HCT116 (cell line): Measurements from ENCODE around the gene LMO7. TPM values are rescaled to one million over a fixed set of nuclear protein-coding genes. Genes with fewer than 3 reads are reported as not detected.

Experiments
- ATAC-seq: fragments of 200-7000 bp; cut with Tn5 transposase; 2 replicates; pipeline ENCODE4 v1.9.1; 2020; ENCODE audit warnings: mild to moderate bottlenecking, moderate library complexity
- BruUV-seq: library from RNA; stranded (reverse); fragments of 400-500 nt; replicated peaks from 2 replicates; lab custom pipeline; 2021; lab: Mats Ljungman, UMichigan
- CTCF ChIA-PET: fragments of 300-600 bp; sonication (Branson Sonifier 250); formaldehyde crosslinking; loops from one replicate; lab custom pipeline; 2021; ENCODE audit warnings: antibody characterized with exemption; lab: Charles Lee
- POLR2A ChIA-PET: fragments of 300-600, 350-600 bp; sonication (Branson Sonifier 250); formaldehyde crosslinking; loops from one replicate; lab custom pipeline; 2021; ENCODE audit warnings: antibody characterized with exemption; lab: Charles Lee
- RAD21 ChIA-PET, 2 experiments: fragments of 300-600 bp; sonication (Branson Sonifier 250); formaldehyde crosslinking; loops; one replicate each; lab custom pipeline; 2023; ENCODE audit warnings: low total read pairs in 2 of 2; ENCODE audit not compliant: uncharacterized antibody in 2 of 2, unreplicated experiment in 2 of 2, low non-redundant PET in 1 of 2; lab: Charles Lee
- DNase-seq: peaks from one replicate; pipeline ENCODE4 v3.0.0-alpha.2; 2010; ENCODE audit warnings: low read depth, low spot score
- H2AFZ ChIP-seq: fragments of 200-600 bp; shearing (Covaris generic), sonication (generic); 2 replicates; pipeline ENCODE4 v1.6.1; 2017; ENCODE audit warnings: low read depth, mixed run types, mixed read lengths, antibody characterized with exemption, low read length; ENCODE audit not compliant: poor library complexity, severe bottlenecking
- H3K27ac ChIP-seq: 2 replicates; pipeline ENCODE4 v1.5.1; 2012; ENCODE audit warnings: low read depth, low read length
- H3K27me3 ChIP-seq: fragments of 200-600 bp; sonication (generic); 2 replicates; pipeline ENCODE4 v1.6.1; 2016; ENCODE audit warnings: mixed run types, low read length, mixed read lengths; ENCODE audit not compliant: insufficient read depth
- H3K36me3 ChIP-seq, 2 experiments: fragments of 200-500 bp in 1 of 2; fragments of 200-600 bp in 1 of 2; sonication (Bioruptor generic) in 1 of 2; sonication (generic) in 1 of 2; 2 replicates each; pipeline versions ENCODE4 v1.5.1 to v1.6.1; 2014 to 2016; ENCODE audit warnings: low read length in 2 of 2, inconsistent platforms in 1 of 2, mixed read lengths in 1 of 2, mixed run types in 1 of 2; ENCODE audit not compliant: insufficient read depth in 2 of 2, control insufficient read depth in 1 of 2
- H3K4me1 ChIP-seq, 2 experiments: fragments of 200-600 bp in 1 of 2; sonication (generic) in 1 of 2; 2 replicates each; pipeline versions ENCODE4 v1.5.1 to v1.6.1; 2012 to 2017; ENCODE audit warnings: low read length in 2 of 2, inconsistent platforms in 1 of 2, mild to moderate bottlenecking in 1 of 2, mixed read lengths in 1 of 2, mixed run types in 1 of 2, moderate library complexity in 1 of 2; ENCODE audit not compliant: insufficient read depth in 2 of 2, control insufficient read depth in 1 of 2
- H3K4me2 ChIP-seq: fragments of 200-600 bp; sonication (generic); 2 replicates; pipeline ENCODE4 v1.6.1; 2017; ENCODE audit warnings: mixed run types, low read length, mixed read lengths
- H3K4me3 ChIP-seq, 2 experiments: fragments of 200-600 bp in 1 of 2; sonication (generic) in 1 of 2; replicated peaks in 1 of 2; 2 replicates each; pipeline ENCODE4 v1.5.1; 2011 to 2016; ENCODE audit warnings: low read length in 2 of 2, control low read depth in 1 of 2, low read depth in 1 of 2, mild to moderate bottlenecking in 1 of 2, mixed read lengths in 1 of 2, mixed run types in 1 of 2
- H3K79me2 ChIP-seq: fragments of 200-600 bp; sonication (generic); 2 replicates; pipeline ENCODE4 v1.6.1; 2017; ENCODE audit warnings: mild to moderate bottlenecking, mixed run types, low read length, moderate library complexity, mixed read lengths; ENCODE audit not compliant: insufficient read depth
- H3K9ac ChIP-seq: fragments of 200-600 bp; sonication (generic); 2 replicates; pipeline ENCODE4 v1.6.1; 2016; ENCODE audit warnings: low read length, mixed read lengths
- H3K9me2 ChIP-seq: fragments of 200-600 bp; sonication (generic), shearing (Covaris generic); 2 replicates; pipeline ENCODE4 v1.6.1; 2017; ENCODE audit warnings: mixed run types, mild to moderate bottlenecking, moderate library complexity; ENCODE audit not compliant: insufficient read depth
- H3K9me3 ChIP-seq, 2 experiments: fragments of 200-500 bp in 1 of 2; fragments of 200-600 bp in 1 of 2; sonication (Bioruptor generic) in 1 of 2; sonication (generic) in 1 of 2; 2 replicates each; pipeline ENCODE4 v1.6.1; 2014 to 2017; ENCODE audit warnings: low read length in 2 of 2, mixed read lengths in 2 of 2, inconsistent platforms in 1 of 2, low read depth in 1 of 2, mild to moderate bottlenecking in 1 of 2, mixed run types in 1 of 2, moderate library complexity in 1 of 2; ENCODE audit not compliant: control insufficient read depth in 1 of 2, insufficient read depth in 1 of 2
- H4K20me1 ChIP-seq: fragments of 200-600 bp; sonication (generic), shearing (Covaris generic); 2 replicates; pipeline ENCODE4 v1.6.1; 2017; ENCODE audit warnings: mixed run types, mild to moderate bottlenecking, moderate library complexity; ENCODE audit not compliant: insufficient read depth
- CBX3 ChIP-seq: IDR thresholded peaks from 2 replicates; pipeline ENCODE4 v1.6.1; 2012; ENCODE audit warnings: low read depth
- CEBPB ChIP-seq: IDR thresholded peaks from 2 replicates; pipeline ENCODE4 v1.6.1; 2012; ENCODE audit warnings: low read depth
- CTCF ChIP-seq, 3 experiments: fragments of 200-600 bp in 1 of 3; sonication (generic) in 1 of 3; IDR thresholded peaks in 2 of 3; conservative IDR thresholded peaks in 1 of 3; 2 replicates each; pipeline ENCODE4 v1.5.1; 2012 to 2017; ENCODE audit warnings: low read depth in 2 of 3, low read length in 2 of 3, antibody characterized with exemption in 1 of 3, borderline replicate concordance in 1 of 3, control low read depth in 1 of 3, mild to moderate bottlenecking in 1 of 3, mixed read lengths in 1 of 3, mixed run types in 1 of 3, moderate library complexity in 1 of 3; ENCODE audit not compliant: insufficient read depth in 1 of 3
- EGR1 ChIP-seq: IDR thresholded peaks from 2 replicates; pipeline ENCODE4 v1.6.1; 2012; ENCODE audit warnings: low read depth
- EZH2 ChIP-seq: fragments of 200-600 bp; sonication (generic); IDR thresholded peaks from 2 replicates; pipeline ENCODE4 v1.6.1; 2017; ENCODE audit warnings: antibody characterized with exemption, mixed run types
- EZH2phosphoT487 ChIP-seq: fragments of 200-600 bp; IDR thresholded peaks from 2 replicates; pipeline ENCODE4 v1.6.1; 2018; ENCODE audit warnings: antibody characterized with exemption, borderline replicate concordance
- FOSL1 ChIP-seq: IDR thresholded peaks from 2 replicates; pipeline ENCODE4 v1.6.1; 2012; ENCODE audit warnings: low read depth
- JUND ChIP-seq: IDR thresholded peaks from 2 replicates; pipeline ENCODE4 v1.6.1; 2012
- POLR2A ChIP-seq: IDR thresholded peaks from 2 replicates; pipeline ENCODE4 v1.7.0; 2011; ENCODE audit warnings: borderline replicate concordance; ENCODE audit not compliant: insufficient read depth, insufficient read length; ENCODE audit errors: extremely low read depth
- POLR2AphosphoS5 ChIP-seq: IDR thresholded peaks from 2 replicates; pipeline ENCODE4 v1.6.1; 2011; ENCODE audit warnings: mild to moderate bottlenecking, low read depth, low read length, moderate library complexity
- RAD21 ChIP-seq: IDR thresholded peaks from 2 replicates; pipeline ENCODE4 v1.6.1; 2012; ENCODE audit warnings: low read depth, mild to moderate bottlenecking
- REST ChIP-seq: IDR thresholded peaks from 2 replicates; pipeline ENCODE4 v1.6.1; 2012; ENCODE audit warnings: low read depth
- SIN3A ChIP-seq: IDR thresholded peaks from 2 replicates; pipeline ENCODE4 v1.6.1; 2012; ENCODE audit warnings: low read depth
- SP1 ChIP-seq: IDR thresholded peaks from 2 replicates; pipeline ENCODE4 v1.6.1; 2012; ENCODE audit warnings: low read depth
- SRF ChIP-seq: IDR thresholded peaks from 2 replicates; pipeline ENCODE4 v1.6.1; 2012; ENCODE audit warnings: low read depth
- TCF7L2 ChIP-seq: IDR thresholded peaks from 2 replicates; pipeline ENCODE4 v1.7.0; 2011; ENCODE audit warnings: borderline replicate concordance, inconsistent platforms; ENCODE audit not compliant: insufficient read depth, insufficient read length; ENCODE audit errors: extremely low read depth
- YY1 ChIP-seq: IDR thresholded peaks from 2 replicates; pipeline ENCODE4 v1.6.1; 2011; ENCODE audit warnings: low read length, low read depth, moderate library complexity, mild to moderate bottlenecking; ENCODE audit not compliant: insufficient replicate concordance; ENCODE audit errors: extremely low read depth
- ZBTB33 ChIP-seq: IDR thresholded peaks from 2 replicates; pipeline ENCODE4 v1.6.1; 2011; ENCODE audit warnings: mild to moderate bottlenecking, low read length, moderate library complexity; ENCODE audit not compliant: insufficient replicate concordance; ENCODE audit errors: extremely low read depth
- ZFX ChIP-seq: fragments of 450-650 bp; IDR thresholded peaks from 2 replicates; pipeline ENCODE4 v1.6.1; 2017
- ZNF274 ChIP-seq: fragments of 200-500 bp; sonication (Bioruptor generic); IDR thresholded peaks from 2 replicates; pipeline ENCODE4 v1.6.1; 2014; ENCODE audit warnings: mild to moderate bottlenecking, low read depth, low read length, inconsistent platforms
- intact Hi-C: fragments of 100-400 bp; cut with micrococcal nuclease; formaldehyde crosslinking; loops from 2 replicates; pipeline ENCODE4 v1.10.0; 2022
- total RNA-seq: library from RNA; stranded (reverse); gene quantifications from one replicate; pipeline ENCODE4 v1.2.1, GENCODE V29; 2021; ENCODE audit not compliant: unreplicated experiment
- TF ChIP-seq, protein P1 (sequence below): IDR thresholded peaks from 2 replicates; pipeline ENCODE4 v1.6.1; 2012

Gene LMO7
- total RNA-seq, 1 experiment from 2014 or later: 8.1 TPM

- H3K4me3 ChIP-seq: peak overlapping the region; percentile 1 to 52; a peak in 3 of 4 replicates
- H2AFZ ChIP-seq: no peak overlapping the region
- TF ChIP-seq EZH2phosphoT487: no peak
- TF ChIP-seq SIN3A: peak; percentile 28; the same call in 1 of the 2 replicates
- TF ChIP-seq YY1: no peak
- no peak for TF ChIP-seq ZFX
- TF ChIP-seq EGR1: no peak
- no peak for TF ChIP-seq EZH2
- peak; percentile 27; the same call in 1 of the 2 replicates for TF ChIP-seq JUND
- TF ChIP-seq ZNF274: no peak
- TF ChIP-seq CTCF (IDR thresholded peaks at IDR 0.05 in 2 of 3, conservative IDR thresholded peaks at IDR 0.05 in 1 of 3; ENCODE audit: borderline replicate concordance in 1 of 3, insufficient read depth in 1 of 3, low read depth in 2 of 3, low read length in 2 of 3): peak in 1 of 3 experiments; percentile 33; a peak in 2 of 6 replicates
- peak; percentile 49 for TF ChIP-seq RAD21
- TF ChIP-seq POLR2A: no peak
- no peak for TF ChIP-seq TCF7L2
- TF ChIP-seq POLR2AphosphoS5: no peak; the same call in 1 of the 2 replicates
- peak; percentile 61 for TF ChIP-seq SP1
- no peak for TF ChIP-seq CEBPB
- TF ChIP-seq CBX3: no peak
- TF ChIP-seq, protein P1, sequence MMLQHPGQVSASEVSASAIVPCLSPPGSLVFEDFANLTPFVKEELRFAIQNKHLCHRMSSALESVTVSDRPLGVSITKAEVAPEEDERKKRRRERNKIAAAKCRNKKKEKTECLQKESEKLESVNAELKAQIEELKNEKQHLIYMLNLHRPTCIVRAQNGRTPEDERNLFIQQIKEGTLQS: no peak
- TF ChIP-seq ZBTB33: no peak
- no peak for TF ChIP-seq SRF
- no peak for TF ChIP-seq REST
- TF ChIP-seq FOSL1: no peak
Measured at GRCh38 chr13:75704927-75705288, 68.8 kb downstream of the LMO7 start.

More at GRCh38 chr13:75704927-75705288, 68.8 kb downstream of the LMO7 start:
- peak overlapping the region; percentile 71 for H3K9ac ChIP-seq
- no peaks in the 10 kb centered on the region; the same call in 1 of the 2 replicates for H3K9me2 ChIP-seq
- no TSS peak for BruUV-seq
- POLR2A ChIA-PET: interaction anchor here (0.7 to 1.3 kb wide), 3 partner anchors 9 to 21 kb away, joined by 4 read pairs; no protein-coding TSS in a partner anchor
- CTCF ChIA-PET: interaction anchor here (0.9 to 3.3 kb wide), 5 partner anchors 9 to 96 kb away, joined by 3 to 34 read pairs (median 5); no protein-coding TSS in a partner anchor
- RAD21 ChIA-PET: interaction anchor here in 1 of 2 experiments (0.6 kb wide), 1 partner anchor 1706 kb away, joined by 3 read pairs; no protein-coding TSS in a partner anchor
- no peaks in the 10 kb centered on the region for H3K27me3 ChIP-seq
- ATAC-seq (peak; percentile 95), DNase-seq (peak; percentile 84)
- peak overlapping the region; percentile 89 for H3K4me2 ChIP-seq
- H3K36me3 ChIP-seq: no peaks in the 10 kb centered on the region
- intact Hi-C loops: no loop called here
- no peaks in the 10 kb centered on the region for H4K20me1 ChIP-seq
- peaks cover 27 to 35% of the 10 kb centered on the region in 2 experiments for H3K4me1 ChIP-seq
- no peaks in the 10 kb centered on the region for H3K9me3 ChIP-seq
- no peaks in the 10 kb centered on the region for H3K79me2 ChIP-seq
- H3K27ac ChIP-seq: peak overlapping the region; percentile 82
